Endometrial microvascular endothelial cells (primary cell): ENCODE results near the gene NOMO2. TPM values are rescaled to one million over a fixed set of nuclear protein-coding genes. Genes with fewer than 3 reads are reported as not detected.
"Not testable (repeated sequence)": the region's sequence is repeated elsewhere in the genome, so short reads cannot be mapped to it uniquely, and the experiment has no call there.

ENCODE experiments used
- in situ Hi-C: cut with HindIII; loops from 2 replicates; pipeline ENCODE4 v1.10.0; 2017; ENCODE audit warnings: low sequenced_read_pairs, low pct_unique_long_range_greater_than_20kb; ENCODE audit errors: inconsistent ontology term
- total RNA-seq: library from RNA; depleted of rRNA; stranded (reverse); fragments of >200 nt; gene quantifications from one replicate; pipeline ENCODE4 v1.2.3, GENCODE V29; 2015; ENCODE audit errors: inconsistent ontology term

The NOMO2 gene
- total RNA-seq, 1 donor from 2014 or later = 136 TPM

GRCh38 chr16:18526547-18526946, 35.4 kb downstream of the NOMO2 start:
- in situ Hi-C loops = not testable (repeated sequence)

DNA sequence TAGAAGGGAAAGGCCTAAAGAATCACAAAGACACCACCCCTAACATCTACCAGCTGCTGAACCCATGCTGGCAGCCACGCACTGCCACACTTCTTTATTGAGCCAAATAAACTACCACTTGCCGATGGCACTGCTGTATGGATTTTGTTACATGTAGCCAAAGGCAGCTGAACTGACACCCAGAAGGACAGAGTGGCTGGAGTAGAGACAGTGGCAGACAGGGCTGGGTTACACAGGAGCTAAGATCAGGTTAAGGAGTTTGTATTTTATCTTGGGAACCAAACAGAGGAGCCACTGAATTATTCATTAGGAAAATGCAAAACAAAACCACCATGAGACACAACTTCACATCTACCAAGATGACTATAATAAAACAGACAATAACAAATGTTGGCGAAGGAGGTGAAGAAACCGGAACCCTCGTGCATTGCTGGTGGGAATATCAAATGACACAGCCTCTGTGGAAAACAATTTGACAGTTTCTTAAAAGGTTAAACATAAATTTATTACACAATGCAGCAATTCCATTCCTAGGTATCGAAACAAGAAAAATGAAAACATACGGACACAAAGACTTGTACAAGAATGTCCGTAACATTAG, 35.9 kb downstream of the NOMO2 start:
- in situ Hi-C loops = not testable (repeated sequence)

- in situ Hi-C loops = not testable (repeated sequence)
Measured at GRCh38 chr16:18522637-18523036, 39.3 kb downstream of the NOMO2 start.

- in situ Hi-C loops = not testable (repeated sequence)
Measured at GRCh38 chr16:18521445-18522181, 40.3 kb downstream of the NOMO2 start.

GRCh38 chr16:18518536-18519283, 43.2 kb downstream of the NOMO2 start:
- in situ Hi-C loops = not testable (repeated sequence)

DNA sequence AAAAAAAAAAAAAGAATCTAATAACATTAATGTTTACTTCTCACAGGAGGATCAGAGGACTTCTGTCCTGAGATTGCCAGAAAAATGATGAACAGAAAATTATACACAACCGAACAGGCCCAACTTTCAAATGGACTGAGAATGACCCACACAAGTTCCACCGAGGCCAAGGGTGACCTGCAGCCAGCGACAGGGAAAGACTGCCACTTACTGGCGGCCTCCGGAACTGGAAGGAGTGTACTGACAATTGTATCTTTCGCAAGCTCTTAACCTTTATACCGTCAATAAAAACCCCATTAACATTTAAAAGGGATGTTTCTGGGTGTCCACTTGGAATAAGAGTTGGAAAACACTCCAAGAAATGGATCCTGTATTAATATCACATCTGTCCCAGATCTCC, 63.5 kb downstream of the NOMO2 start:
- in situ Hi-C loops = not testable (repeated sequence)

GRCh38 chr16:18497032-18497431, 64.9 kb downstream of the NOMO2 start:
- in situ Hi-C loops = not testable (repeated sequence)

GRCh38 chr16:18492118-18492897, 69.6 kb downstream of the NOMO2 start:
- in situ Hi-C loops = not testable (repeated sequence)

GRCh38 chr16:18436025-18436424, 125.9 kb downstream of the NOMO2 start:
- in situ Hi-C loops = not testable (repeated sequence)

GRCh38 chr16:18415827-18416226, 146.1 kb downstream of the NOMO2 start:
- in situ Hi-C loops = not testable (repeated sequence)

DNA sequence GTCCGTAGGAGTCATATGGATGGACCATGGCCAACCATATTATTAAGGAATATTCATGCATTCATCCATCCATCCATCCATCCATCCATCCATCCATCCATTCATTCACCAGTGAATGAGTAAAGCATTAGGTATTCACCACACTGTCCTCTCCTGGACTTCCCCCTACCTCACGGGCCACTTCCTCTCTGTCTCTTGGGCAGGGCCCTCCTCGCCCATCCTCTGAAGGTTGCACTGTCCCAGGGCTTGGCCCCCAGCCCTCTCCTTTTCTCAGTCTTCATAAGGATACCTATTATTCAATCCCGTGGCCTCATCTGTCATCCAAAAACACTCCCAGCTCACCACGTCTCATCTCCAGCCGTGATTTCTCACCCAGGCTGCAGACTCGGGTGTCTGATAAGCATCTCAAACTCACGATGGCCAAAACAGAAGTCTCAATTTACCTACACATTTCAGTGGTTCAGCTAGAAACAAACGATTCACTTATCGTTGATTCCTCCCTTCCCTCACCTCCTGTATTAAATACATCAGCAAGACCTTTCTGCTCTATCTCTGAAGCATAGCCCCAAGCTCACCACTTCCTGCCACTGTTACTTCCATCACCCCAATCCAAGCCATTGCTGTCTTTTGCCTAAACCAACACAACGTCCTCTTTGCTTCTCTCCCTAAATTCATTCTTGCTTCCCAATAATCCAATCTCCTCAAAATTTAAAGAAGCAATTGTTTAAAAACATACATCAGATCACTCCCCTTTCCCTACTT, 152.2 kb downstream of the NOMO2 start:
- in situ Hi-C loops = not testable (repeated sequence)

- in situ Hi-C loops = not testable (repeated sequence)
Measured at GRCh38 chr16:18401851-18402657, 159.8 kb downstream of the NOMO2 start.

DNA sequence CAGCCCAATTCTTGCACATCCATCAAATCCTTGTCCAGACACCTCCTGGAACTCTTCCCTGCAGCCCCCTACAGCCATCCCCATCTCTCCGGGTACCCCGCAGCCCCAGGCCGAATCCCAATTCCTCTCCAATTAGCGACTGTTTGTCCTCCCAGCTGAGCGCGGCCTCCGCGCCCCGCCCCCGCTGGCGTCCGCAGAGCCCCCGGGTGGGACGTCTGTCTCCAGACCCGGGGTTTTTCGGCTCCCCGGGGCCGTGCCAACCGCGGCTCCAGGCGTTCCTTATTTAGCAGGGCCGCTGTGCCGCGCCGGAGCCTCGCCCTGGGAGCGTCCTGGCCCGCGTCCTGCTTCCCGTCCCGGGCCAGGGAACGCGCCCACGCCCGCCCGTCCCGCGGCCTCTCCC, 160.7 kb downstream of the NOMO2 start:
- in situ Hi-C loops = not testable (repeated sequence)

- in situ Hi-C loops = not testable (repeated sequence)
Measured at GRCh38 chr16:18394363-18394762, 167.5 kb downstream of the NOMO2 start.

- in situ Hi-C loops = not testable (repeated sequence)
Measured at GRCh38 chr16:18387767-18388166, 174.1 kb downstream of the NOMO2 start.

DNA sequence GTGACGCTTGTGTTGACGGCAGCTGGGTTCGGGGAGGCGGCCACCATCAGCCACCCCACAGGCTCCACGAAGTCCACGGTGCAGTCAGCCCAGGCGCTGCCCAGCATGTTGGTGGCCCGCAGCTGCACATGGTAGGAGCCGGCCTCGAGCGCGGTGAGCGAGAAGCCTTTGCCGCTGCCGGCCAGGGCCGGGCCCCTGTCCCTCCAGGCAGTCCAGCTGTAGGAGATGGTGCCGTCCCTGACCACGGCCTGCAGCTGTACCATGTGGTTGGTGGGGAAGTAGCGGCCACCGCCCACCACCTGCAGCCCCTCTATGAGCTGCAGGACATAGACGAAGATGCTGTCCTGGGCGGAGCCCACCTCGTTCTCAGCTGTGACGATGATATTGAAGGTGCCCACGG, 175.4 kb downstream of the NOMO2 start:
- in situ Hi-C loops = not testable (repeated sequence)

DNA sequence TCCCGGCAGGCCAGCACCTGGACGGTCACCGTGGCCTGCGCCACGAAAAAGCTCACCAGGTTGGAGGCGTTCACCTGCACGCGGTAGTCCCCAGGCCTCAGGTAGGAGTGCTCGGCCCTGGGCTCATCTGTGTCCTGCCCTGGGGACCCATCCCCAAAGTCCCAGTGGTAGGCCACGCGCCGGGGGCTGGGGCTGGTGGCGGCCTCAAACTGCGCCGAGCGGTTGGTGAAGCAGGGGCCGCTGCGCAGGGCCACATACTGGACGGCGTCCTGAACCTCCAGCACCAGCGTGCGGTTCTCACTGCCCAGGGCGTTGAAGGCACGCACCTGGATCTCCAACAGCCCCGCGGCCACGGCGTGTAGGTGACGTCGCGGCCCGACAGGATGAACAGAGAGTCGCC, 176.6 kb downstream of the NOMO2 start:
- in situ Hi-C loops = not testable (repeated sequence)

DNA sequence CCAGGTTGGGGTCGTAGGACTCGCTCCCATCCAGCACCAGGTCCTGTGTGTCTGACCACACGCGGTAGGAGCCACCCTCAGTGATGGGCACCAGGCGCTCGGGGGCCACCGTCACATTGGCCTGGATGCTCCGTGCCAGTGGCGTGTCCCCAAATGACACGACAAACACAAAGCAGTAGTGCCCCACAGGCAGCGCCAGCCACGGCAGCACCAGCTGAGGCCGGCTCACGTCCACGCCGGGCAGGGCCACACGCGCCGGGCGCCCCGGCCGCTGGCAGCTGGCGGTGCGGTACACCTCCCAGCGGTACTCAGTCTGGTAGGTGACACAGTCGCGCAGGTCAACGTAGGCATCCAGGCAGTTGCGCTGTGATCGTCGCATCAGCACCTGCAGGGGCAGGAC, 177.0 kb downstream of the NOMO2 start:
- in situ Hi-C loops = not testable (repeated sequence)
